ENCODE measurements around the gene TESK1.
A peak's percentile ranks its signal among the peaks of the same experiment; 100 is the strongest.

DNA sequence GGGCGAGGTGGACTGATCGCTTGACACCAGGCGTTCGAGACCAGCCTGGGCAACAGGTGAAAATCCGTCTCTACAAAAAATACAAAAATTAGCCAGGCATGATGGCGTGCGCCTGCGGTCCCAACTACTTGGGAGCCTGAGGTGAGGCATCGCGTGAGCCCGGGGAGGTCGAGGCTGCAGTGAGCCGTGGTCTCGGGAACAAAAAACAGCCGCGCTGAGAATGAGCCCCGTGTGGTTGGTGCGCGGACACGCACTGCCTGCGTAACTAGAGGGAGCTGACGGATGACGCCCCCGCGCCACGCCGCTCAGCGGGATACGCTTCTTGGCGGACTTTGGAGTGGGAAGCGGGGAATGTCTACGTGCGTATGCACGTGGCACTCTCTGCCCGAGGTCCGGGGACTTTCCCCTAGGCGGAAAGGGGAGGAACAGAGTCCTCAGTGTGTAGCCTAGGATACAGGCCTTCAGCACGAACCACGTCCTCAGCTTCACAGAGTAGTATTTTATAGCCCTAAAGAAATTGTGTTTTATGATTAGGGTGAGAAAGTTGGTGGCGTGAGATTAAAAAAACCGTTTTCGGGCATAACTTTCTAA, 52.6 kb downstream of the TESK1 start, which contains the start of gene RMRP:
- TF ChIP-seq, protein P1, sequence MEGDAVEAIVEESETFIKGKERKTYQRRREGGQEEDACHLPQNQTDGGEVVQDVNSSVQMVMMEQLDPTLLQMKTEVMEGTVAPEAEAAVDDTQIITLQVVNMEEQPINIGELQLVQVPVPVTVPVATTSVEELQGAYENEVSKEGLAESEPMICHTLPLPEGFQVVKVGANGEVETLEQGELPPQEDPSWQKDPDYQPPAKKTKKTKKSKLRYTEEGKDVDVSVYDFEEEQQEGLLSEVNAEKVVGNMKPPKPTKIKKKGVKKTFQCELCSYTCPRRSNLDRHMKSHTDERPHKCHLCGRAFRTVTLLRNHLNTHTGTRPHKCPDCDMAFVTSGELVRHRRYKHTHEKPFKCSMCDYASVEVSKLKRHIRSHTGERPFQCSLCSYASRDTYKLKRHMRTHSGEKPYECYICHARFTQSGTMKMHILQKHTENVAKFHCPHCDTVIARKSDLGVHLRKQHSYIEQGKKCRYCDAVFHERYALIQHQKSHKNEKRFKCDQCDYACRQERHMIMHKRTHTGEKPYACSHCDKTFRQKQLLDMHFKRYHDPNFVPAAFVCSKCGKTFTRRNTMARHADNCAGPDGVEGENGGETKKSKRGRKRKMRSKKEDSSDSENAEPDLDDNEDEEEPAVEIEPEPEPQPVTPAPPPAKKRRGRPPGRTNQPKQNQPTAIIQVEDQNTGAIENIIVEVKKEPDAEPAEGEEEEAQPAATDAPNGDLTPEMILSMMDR (IDR thresholded peaks at IDR 0.05): peak; percentile 33 to 73 (median 46)
- TF ChIP-seq POLR2A (IDR thresholded peaks at IDR 0.05): peak; percentile 85 to 86
